Erythroblast (primary cell): ENCODE data around the gene PCDH11Y.
"Not testable (repeated sequence)": the region's sequence is repeated elsewhere in the genome, so short reads cannot be mapped to it uniquely, and the experiment has no call there.

Experiments
- GATA1 ChIP-seq: IDR thresholded peaks from 2 replicates; pipeline ENCODE4 v1.6.1; 2011; ENCODE audit warnings: low read depth, mild to moderate bottlenecking, control low read depth, low read length, moderate library complexity
- POLR2A ChIP-seq: IDR thresholded peaks from 2 replicates; pipeline ENCODE4 v1.6.1; 2011; ENCODE audit warnings: mild to moderate bottlenecking, low read length

GRCh38 chrY:4967894-4968293 is 32.2 kb upstream of the PCDH11Y start:
- not testable (repeated sequence) for TF ChIP-seq POLR2A, GATA1
